Ramos (cell line): ENCODE data around the gene DDX50.
"Not testable (repeated sequence)": the region's sequence is repeated elsewhere in the genome, so short reads cannot be mapped to it uniquely, and the experiment has no call there.

Source experiments
- in situ Hi-C: fragments of 300-500 bp; cut with MboI; formaldehyde crosslinking; loops from one replicate; pipeline ENCODE4 v1.14.3; 2022; ENCODE audit warnings: low sequenced_read_pairs; ENCODE audit not compliant: unreplicated experiment

DDX50 gene

GRCh38 chr10:68901105-68901927 lies at the start of gene DDX50:
Gene DDX50, plus strand, starts transcription at chr10:68901315. Its CDS starts 70 bp downstream, at chr10:68901385.
- in situ Hi-C loops: no loop called here

GRCh38 chr10:68856352-68856751 lies 44.8 kb upstream of the DDX50 start:
- in situ Hi-C loops: no loop called here

- in situ Hi-C loops: no loop called here
These were observed 44.1 kb upstream of the DDX50 start for GRCh38 chr10:68857005-68857404.

GRCh38 chr10:68861253-68861652 lies 39.9 kb upstream of the DDX50 start:
- in situ Hi-C loops: no loop called here

- in situ Hi-C loops: no loop called here
These were observed 36.5 kb upstream of the DDX50 start for GRCh38 chr10:68864611-68865010.

- in situ Hi-C loops: not testable (repeated sequence)
These were observed 32.9 kb upstream of the DDX50 start for GRCh38 chr10:68868173-68868572.

GRCh38 chr10:68869623-68870022 lies 31.5 kb upstream of the DDX50 start:
- in situ Hi-C loops: no loop called here

GRCh38 chr10:68870061-68870460 lies 31.1 kb upstream of the DDX50 start:
- in situ Hi-C loops: no loop called here

GRCh38 chr10:68870545-68871104 lies 30.5 kb upstream of the DDX50 start:
- in situ Hi-C loops: no loop called here

GRCh38 chr10:68871105-68871711 lies 29.9 kb upstream of the DDX50 start:
- in situ Hi-C loops: no loop called here

- in situ Hi-C loops: no loop called here
These were observed 29.3 kb upstream of the DDX50 start for GRCh38 chr10:68871731-68872342.

- in situ Hi-C loops: no loop called here
These were observed 24.6 kb upstream of the DDX50 start for GRCh38 chr10:68876246-68877138.

- in situ Hi-C loops: no loop called here
These were observed 23.5 kb upstream of the DDX50 start for GRCh38 chr10:68877482-68878110.

- in situ Hi-C loops: no loop called here
These were observed 22.6 kb upstream of the DDX50 start for GRCh38 chr10:68878496-68878895.

GRCh38 chr10:68879628-68880027 lies 21.5 kb upstream of the DDX50 start:
- in situ Hi-C loops: no loop called here

- in situ Hi-C loops: no loop called here
These were observed 20.9 kb upstream of the DDX50 start for GRCh38 chr10:68880181-68880580.

- in situ Hi-C loops: no loop called here
These were observed 6.1 kb upstream of the DDX50 start for GRCh38 chr10:68895041-68895440.

- in situ Hi-C loops: no loop called here
These were observed 3.8 kb upstream of the DDX50 start for GRCh38 chr10:68897336-68897741.

- in situ Hi-C loops: no loop called here
These were observed 1.8 kb upstream of the DDX50 start for GRCh38 chr10:68899186-68899745.
